ENCODE results near the gene LRRFIP1. TPM values are rescaled to one million over a fixed set of nuclear protein-coding genes. Genes with fewer than 3 reads are reported as not detected.

The LRRFIP1 gene
- total and polyA plus RNA-seq, 2 of the 13 experiments (the other 11 are each of a cell fraction or from before 2014, with no cell fraction given): 15.9 to 40.5 TPM

DNA sequence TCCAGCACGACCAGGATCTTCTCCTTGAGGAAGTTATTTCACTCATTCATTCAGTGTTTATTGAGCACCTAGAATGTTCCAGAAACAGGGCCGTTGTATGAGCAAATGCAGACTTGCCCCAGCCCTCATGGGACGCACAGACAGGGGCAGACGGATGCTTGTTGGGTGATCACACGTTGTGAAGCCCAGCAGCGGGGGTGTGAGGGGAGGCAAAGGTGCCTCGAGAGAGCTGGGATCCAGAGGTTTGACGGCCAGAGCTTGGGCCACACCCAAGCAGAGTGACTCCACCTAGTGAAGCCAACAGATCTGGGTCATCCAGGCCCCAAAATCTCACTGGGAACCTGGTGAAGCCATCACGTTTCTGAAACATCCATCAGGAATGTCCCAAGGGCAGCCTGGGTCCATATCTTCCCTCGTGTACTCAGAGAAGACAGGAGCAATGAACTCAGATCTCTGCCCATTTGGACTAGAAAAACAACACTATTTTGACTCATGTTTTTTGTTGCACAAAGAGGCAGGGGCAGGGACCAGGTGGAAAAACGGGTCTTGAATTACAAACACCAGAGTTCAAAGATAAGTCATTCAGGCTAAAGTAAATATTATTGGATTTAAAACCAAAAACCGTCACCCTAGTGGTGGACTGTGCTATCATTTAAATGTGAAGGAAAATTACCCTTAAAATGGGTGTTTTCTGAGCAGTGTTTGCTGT lies 116.3 kb downstream of the LRRFIP1 start (continued):
- TF ChIP-seq IRF2 (CRISPR knock-in tag; IDR thresholded peaks at IDR 0.05): peak; percentile 65
- TF ChIP-seq ZNF441 (CRISPR knock-in tag; IDR thresholded peaks at IDR 0.05; ENCODE audit: borderline replicate concordance): no peak
- no peak for TF ChIP-seq ZNF251 (CRISPR knock-in tag; IDR thresholded peaks at IDR 0.05)
- TF ChIP-seq, protein P1, sequence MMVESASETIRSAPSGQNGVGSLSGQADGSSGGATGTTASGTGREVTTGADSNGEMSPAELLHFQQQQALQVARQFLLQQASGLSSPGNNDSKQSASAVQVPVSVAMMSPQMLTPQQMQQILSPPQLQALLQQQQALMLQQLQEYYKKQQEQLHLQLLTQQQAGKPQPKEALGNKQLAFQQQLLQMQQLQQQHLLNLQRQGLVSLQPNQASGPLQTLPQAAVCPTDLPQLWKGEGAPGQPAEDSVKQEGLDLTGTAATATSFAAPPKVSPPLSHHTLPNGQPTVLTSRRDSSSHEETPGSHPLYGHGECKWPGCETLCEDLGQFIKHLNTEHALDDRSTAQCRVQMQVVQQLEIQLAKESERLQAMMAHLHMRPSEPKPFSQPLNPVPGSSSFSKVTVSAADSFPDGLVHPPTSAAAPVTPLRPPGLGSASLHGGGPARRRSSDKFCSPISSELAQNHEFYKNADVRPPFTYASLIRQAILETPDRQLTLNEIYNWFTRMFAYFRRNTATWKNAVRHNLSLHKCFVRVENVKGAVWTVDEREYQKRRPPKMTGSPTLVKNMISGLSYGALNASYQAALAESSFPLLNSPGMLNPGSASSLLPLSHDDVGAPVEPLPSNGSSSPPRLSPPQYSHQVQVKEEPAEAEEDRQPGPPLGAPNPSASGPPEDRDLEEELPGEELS (CRISPR knock-in tag; IDR thresholded peaks at IDR 0.05): peak; percentile 97
- TF ChIP-seq RAD51 (IDR thresholded peaks at IDR 0.05; ENCODE audit: borderline replicate concordance): no peak
- no peak for TF ChIP-seq ZBTB21 (CRISPR knock-in tag; IDR thresholded peaks at IDR 0.05)
- 0 out of 2 replicates have a peak, but pooled peaks have one; percentile 2 for TF ChIP-seq CREB1 (IDR thresholded peaks at IDR 0.05)
- TF ChIP-seq CREB1 (CRISPR knock-in tag; IDR thresholded peaks at IDR 0.05): peak; percentile 55
- peak; percentile 78; the same call in 1 of the 2 replicates for TF ChIP-seq TCF7 (IDR thresholded peaks at IDR 0.05; ENCODE audit: low read depth)
- peak; percentile 89 for TF ChIP-seq FOSL2 (CRISPR knock-in tag; IDR thresholded peaks at IDR 0.05)
- TF ChIP-seq, protein P2, sequence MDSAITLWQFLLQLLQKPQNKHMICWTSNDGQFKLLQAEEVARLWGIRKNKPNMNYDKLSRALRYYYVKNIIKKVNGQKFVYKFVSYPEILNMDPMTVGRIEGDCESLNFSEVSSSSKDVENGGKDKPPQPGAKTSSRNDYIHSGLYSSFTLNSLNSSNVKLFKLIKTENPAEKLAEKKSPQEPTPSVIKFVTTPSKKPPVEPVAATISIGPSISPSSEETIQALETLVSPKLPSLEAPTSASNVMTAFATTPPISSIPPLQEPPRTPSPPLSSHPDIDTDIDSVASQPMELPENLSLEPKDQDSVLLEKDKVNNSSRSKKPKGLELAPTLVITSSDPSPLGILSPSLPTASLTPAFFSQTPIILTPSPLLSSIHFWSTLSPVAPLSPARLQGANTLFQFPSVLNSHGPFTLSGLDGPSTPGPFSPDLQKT (CRISPR knock-in tag; IDR thresholded peaks at IDR 0.05; ENCODE audit: borderline replicate concordance): no peak
- TF ChIP-seq KLF6 (CRISPR knock-in tag; IDR thresholded peaks at IDR 0.05): peak; percentile 26
- TF ChIP-seq, protein P3, sequence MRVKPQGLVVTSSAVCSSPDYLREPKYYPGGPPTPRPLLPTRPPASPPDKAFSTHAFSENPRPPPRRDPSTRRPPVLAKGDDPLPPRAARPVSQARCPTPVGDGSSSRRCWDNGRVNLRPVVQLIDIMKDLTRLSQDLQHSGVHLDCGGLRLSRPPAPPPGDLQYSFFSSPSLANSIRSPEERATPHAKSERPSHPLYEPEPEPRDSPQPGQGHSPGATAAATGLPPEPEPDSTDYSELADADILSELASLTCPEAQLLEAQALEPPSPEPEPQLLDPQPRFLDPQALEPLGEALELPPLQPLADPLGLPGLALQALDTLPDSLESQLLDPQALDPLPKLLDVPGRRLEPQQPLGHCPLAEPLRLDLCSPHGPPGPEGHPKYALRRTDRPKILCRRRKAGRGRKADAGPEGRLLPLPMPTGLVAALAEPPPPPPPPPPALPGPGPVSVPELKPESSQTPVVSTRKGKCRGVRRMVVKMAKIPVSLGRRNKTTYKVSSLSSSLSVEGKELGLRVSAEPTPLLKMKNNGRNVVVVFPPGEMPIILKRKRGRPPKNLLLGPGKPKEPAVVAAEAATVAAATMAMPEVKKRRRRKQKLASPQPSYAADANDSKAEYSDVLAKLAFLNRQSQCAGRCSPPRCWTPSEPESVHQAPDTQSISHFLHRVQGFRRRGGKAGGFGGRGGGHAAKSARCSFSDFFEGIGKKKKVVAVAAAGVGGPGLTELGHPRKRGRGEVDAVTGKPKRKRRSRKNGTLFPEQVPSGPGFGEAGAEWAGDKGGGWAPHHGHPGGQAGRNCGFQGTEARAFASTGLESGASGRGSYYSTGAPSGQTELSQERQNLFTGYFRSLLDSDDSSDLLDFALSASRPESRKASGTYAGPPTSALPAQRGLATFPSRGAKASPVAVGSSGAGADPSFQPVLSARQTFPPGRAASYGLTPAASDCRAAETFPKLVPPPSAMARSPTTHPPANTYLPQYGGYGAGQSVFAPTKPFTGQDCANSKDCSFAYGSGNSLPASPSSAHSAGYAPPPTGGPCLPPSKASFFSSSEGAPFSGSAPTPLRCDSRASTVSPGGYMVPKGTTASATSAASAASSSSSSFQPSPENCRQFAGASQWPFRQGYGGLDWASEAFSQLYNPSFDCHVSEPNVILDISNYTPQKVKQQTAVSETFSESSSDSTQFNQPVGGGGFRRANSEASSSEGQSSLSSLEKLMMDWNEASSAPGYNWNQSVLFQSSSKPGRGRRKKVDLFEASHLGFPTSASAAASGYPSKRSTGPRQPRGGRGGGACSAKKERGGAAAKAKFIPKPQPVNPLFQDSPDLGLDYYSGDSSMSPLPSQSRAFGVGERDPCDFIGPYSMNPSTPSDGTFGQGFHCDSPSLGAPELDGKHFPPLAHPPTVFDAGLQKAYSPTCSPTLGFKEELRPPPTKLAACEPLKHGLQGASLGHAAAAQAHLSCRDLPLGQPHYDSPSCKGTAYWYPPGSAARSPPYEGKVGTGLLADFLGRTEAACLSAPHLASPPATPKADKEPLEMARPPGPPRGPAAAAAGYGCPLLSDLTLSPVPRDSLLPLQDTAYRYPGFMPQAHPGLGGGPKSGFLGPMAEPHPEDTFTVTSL (CRISPR knock-in tag; IDR thresholded peaks at IDR 0.05; ENCODE audit: borderline replicate concordance): peak; percentile 93; the same call in 1 of the 2 replicates
- peak; percentile 87 for TF ChIP-seq DPF2 (CRISPR knock-in tag; IDR thresholded peaks at IDR 0.05; ENCODE audit: borderline replicate concordance, low read depth)
- TF ChIP-seq, protein P4, sequence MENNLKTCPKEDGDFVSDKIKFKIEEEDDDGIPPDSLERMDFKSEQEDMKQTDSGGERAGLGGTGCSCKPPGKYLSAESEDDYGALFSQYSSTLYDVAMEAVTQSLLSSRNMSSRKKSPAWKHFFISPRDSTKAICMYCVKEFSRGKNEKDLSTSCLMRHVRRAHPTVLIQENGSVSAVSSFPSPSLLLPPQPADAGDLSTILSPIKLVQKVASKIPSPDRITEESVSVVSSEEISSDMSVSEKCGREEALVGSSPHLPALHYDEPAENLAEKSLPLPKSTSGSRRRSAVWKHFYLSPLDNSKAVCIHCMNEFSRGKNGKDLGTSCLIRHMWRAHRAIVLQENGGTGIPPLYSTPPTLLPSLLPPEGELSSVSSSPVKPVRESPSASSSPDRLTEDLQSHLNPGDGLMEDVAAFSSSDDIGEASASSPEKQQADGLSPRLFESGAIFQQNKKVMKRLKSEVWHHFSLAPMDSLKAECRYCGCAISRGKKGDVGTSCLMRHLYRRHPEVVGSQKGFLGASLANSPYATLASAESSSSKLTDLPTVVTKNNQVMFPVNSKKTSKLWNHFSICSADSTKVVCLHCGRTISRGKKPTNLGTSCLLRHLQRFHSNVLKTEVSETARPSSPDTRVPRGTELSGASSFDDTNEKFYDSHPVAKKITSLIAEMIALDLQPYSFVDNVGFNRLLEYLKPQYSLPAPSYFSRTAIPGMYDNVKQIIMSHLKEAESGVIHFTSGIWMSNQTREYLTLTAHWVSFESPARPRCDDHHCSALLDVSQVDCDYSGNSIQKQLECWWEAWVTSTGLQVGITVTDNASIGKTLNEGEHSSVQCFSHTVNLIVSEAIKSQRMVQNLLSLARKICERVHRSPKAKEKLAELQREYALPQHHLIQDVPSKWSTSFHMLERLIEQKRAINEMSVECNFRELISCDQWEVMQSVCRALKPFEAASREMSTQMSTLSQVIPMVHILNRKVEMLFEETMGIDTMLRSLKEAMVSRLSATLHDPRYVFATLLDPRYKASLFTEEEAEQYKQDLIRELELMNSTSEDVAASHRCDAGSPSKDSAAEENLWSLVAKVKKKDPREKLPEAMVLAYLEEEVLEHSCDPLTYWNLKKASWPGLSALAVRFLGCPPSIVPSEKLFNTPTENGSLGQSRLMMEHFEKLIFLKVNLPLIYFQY (CRISPR knock-in tag; IDR thresholded peaks at IDR 0.05; ENCODE audit: borderline replicate concordance): peak; percentile 83; the same call in 1 of the 2 replicates
- TF ChIP-seq, protein P5, sequence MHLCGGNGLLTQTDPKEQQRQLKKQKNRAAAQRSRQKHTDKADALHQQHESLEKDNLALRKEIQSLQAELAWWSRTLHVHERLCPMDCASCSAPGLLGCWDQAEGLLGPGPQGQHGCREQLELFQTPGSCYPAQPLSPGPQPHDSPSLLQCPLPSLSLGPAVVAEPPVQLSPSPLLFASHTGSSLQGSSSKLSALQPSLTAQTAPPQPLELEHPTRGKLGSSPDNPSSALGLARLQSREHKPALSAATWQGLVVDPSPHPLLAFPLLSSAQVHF (CRISPR knock-in tag; IDR thresholded peaks at IDR 0.05): no peak

Data from HepG2 (cell line).